GM19023 (cell line): ENCODE data around the gene PARN.

Source experiments
- ATAC-seq: cut with Tn5 transposase; IDR thresholded peaks from one replicate; pipeline ENCODE4 v1.9.1; 2021; ENCODE audit warnings: mild to moderate bottlenecking, moderate library complexity; ENCODE audit not compliant: unreplicated experiment

The PARN gene

GRCh38 chr16:14475370-14476139, 154.5 kb downstream of the PARN start:
- no peak for ATAC-seq

- ATAC-seq = no peak
Measured at GRCh38 chr16:14473488-14473887, 156.6 kb downstream of the PARN start.

GRCh38 chr16:14472357-14472756, 157.7 kb downstream of the PARN start:
- ATAC-seq = no peak

GRCh38 chr16:14470788-14471187, 159.3 kb downstream of the PARN start:
- ATAC-seq = no peak

GRCh38 chr16:14465799-14466198, 164.3 kb downstream of the PARN start:
- no peak for ATAC-seq

GRCh38 chr16:14464796-14465195, 165.3 kb downstream of the PARN start:
- no peak for ATAC-seq

- ATAC-seq = no peak
Measured at GRCh38 chr16:14464192-14464591, 165.9 kb downstream of the PARN start.

- no peak for ATAC-seq
Measured at GRCh38 chr16:14462811-14463210, 167.2 kb downstream of the PARN start.

GRCh38 chr16:14460726-14461125, 169.3 kb downstream of the PARN start:
- no peak for ATAC-seq

- no peak for ATAC-seq
Measured at GRCh38 chr16:14458576-14458975, 171.5 kb downstream of the PARN start.

GRCh38 chr16:14456793-14457481, 173.1 kb downstream of the PARN start:
- no peak for ATAC-seq

- no peak for ATAC-seq
Measured at GRCh38 chr16:14455573-14455972, 174.5 kb downstream of the PARN start.

- ATAC-seq = no peak
Measured at GRCh38 chr16:14454391-14454790, 175.7 kb downstream of the PARN start.

GRCh38 chr16:14452066-14452465, 178.0 kb downstream of the PARN start:
- ATAC-seq = no peak

GRCh38 chr16:14450846-14451245, 179.2 kb downstream of the PARN start:
- no peak for ATAC-seq

GRCh38 chr16:14449790-14450480, 180.1 kb downstream of the PARN start:
- no peak for ATAC-seq

GRCh38 chr16:14449334-14449733, 180.7 kb downstream of the PARN start:
- ATAC-seq = no peak

GRCh38 chr16:14448879-14449278, 181.2 kb downstream of the PARN start:
- no peak for ATAC-seq

- no peak for ATAC-seq
Measured at GRCh38 chr16:14447783-14448182, 182.3 kb downstream of the PARN start.

GRCh38 chr16:14446796-14447195, 183.3 kb downstream of the PARN start:
- no peak for ATAC-seq

- no peak for ATAC-seq
Measured at GRCh38 chr16:14445937-14446715, 183.9 kb downstream of the PARN start.
